Stimulated activated CD4-positive, alpha-beta T cell treated with anti-CD3 and anti-CD28 coated beads, Interleukin-2, amount 100 ng/mL, for 48 hours (primary cell): Measurements from ENCODE around the gene XPNPEP1.
A peak's percentile ranks its signal among the peaks of the same experiment; 100 is the strongest.

ENCODE experiments used
- DNase-seq, 2 donors: peaks; one replicate each; pipeline ENCODE4 v3.0.0-alpha.2; 2020

Gene XPNPEP1

DNA sequence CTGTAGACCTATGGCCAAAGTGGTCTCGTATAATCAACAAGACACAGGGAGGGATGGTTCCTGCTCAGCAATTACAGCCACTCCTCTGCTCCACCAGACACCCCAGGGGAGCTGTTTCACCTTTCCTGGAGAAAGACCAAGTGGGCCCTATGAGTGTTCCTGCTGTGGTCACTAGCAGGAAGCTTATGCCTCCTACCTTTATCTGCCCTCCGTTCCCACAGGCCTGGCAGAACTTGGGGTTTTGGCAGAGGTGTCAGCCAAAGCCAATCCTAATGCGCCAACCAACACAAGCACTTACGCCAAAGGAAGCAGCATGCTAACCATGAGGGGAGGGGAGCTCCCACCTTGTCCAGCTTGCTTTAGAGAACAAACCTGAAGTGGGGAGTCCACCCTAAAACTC, 31.2 kb downstream of the XPNPEP1 start:
- no peak for DNase-seq

DNA sequence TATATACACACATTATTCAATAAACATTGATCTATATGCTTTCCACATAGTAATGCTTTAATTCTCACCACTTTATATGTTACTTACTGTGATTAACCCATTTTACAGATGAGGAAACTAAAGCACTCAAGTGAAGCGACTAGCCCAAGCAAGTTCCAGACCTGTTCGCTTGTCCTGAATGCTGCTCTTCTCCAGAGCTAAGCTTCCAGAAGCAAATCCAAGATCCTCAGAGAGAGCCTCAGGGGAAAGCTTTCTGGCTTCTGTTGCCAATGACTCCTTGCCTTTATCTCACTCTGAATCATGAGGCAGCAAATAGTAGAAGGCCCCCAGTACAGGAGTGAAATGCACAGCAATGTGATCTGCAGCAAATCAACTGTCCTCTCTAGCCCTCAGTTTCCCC, 32.2 kb downstream of the XPNPEP1 start:
- no peak for DNase-seq

DNA sequence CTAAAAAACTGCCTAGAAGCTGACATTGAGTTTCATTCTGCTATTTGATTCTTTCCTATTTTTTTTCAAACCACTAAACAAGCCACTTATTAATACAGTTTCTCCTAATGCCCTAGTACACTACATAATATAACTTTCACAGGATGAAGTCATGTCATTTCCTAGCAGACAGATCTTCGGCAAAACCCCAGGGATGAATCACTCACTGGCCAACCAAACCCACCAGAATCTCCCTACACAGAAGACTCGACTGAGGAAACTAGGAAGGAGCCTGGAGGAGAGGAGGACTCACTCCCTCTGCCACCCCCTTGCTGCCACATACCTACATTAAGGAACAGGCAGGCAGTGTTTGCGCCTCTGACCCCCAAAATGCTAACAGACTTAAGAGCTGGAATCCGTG, 33.4 kb downstream of the XPNPEP1 start:
- DNase-seq = no peak

DNA sequence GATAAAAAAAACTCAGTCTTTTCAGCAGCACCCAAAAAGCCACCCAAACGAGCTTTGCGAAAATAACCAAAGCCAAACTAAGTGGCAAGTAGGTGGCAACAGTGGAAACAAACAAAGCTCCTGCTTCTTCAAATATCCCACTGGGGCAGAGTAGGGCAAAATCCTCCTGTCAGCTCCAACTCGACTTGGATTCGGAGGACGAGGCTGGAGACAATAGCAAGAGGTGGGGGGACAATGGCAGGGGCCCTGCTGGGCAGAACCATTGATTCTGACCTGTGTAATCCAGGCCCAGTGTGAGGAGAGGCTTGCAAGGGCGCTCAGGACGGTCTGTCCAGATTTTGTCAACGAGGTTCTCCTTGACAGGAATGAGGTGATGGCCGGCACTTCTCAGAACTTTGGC, 35.5 kb downstream of the XPNPEP1 start:
- DNase-seq = no peak

DNA sequence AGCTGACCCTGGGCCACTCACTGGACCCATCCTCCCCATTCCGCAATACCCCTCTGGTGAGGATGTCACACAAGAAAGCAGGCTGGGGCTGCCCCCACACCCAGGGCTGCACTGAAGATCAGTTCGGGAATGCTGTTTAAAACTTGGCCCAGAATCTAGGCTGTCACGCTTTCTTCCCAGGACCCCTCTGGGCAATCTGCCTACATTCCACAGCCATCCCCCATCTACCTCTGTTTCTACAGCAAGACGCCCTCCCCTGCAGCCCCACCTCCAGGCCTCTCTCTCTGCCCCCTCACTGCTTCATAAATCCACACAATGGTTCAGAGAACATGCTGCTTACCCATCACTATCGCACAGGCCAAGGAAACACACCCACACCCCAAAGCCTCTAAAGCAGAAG, 36.1 kb downstream of the XPNPEP1 start:
- DNase-seq = no peak

DNA sequence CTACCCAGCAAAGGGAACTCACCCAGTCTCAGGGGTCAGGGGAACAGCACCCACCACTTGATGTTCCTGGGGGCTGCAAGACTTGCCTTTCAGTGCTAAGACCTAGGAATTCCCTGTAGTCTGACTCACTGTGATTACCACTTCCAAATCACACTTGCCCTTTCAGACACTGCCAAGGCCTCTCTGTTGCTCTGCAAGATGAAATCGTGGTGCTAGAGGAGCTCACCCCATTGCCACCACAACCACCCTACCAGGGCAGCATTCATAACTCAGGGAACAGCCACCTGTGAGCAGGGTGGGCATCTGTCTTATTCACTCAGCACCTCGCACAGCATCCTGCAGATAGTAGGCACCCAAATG, 36.5 kb downstream of the XPNPEP1 start:
- no peak for DNase-seq

DNA sequence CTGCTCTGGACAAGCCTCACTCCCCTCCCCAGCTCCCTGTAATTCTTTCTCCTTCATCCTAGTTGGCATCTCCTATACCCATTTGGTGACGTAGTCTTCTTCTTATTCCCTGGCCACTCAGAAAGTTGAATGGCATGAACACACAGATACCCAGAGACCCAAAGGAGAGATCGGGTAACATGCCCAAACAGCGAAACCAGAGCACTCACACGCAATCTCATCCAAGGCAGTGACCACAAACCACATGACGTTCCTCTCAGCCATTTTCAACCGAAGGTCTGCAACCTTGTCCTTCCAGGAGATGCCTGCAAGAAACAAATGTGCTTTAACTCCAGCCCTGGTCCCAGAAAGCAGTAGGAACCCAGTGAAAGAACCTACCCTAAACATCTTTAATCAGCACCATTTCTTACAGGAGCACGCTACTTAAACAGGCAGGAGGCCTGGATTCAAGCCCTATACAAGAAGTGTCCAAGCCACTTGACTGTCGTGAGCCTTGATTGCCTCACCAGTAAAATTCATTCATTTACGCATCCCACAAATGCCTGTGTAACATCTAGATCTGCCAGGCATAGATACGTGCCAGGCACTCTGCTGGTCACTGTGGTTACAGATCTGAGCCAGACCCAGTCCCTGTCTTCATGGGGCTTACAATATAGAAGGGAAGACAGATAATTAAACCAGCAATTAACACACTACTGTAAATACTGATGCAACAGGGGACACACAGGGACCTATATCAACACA, 37.1 kb downstream of the XPNPEP1 start:
- DNase-seq = no peak

DNA sequence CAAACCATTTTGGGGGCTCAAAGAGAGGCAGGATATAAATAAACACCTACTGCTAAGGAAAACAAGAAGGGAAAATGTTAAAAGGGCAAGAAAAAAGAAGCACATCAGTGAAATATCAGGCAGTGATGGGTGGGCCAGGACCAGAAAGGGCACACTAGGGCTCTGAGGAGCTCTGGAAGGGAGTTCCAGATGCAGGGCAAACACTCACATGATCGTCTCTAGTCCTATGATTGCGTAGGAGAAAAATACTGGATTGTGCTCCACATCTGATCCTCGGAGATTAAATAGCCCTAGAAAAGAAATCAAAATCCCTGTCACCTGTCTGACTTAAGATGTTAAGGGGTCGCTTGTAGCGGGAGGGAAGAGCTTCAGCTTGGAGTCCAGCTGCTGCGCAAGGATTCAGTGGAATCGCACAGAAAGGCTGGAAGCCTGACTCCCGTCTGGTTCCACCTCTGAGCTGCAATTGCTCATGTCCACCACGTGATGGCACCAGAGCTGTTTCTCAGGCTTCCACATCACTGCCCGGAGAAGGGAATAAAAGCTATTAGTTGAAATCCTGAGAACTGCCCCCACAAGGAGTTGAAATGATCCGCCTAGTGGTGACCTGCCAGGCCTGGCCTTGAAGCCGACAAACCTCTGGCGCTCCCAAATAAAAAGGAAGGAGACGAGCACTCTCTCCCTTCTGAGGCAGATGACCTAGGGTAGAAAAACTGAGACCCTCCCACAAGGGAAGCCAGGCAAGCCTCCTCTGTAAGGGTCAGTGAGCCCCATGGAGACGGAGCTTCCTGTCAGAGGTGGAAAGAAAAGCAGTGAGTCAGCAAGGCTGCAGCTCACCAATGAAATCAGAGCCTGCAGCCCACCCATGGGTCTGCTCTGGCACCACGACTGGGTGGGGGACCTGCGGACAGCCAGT, 39.2 kb downstream of the XPNPEP1 start:
- peak; percentile 62 to 64 for DNase-seq

DNA sequence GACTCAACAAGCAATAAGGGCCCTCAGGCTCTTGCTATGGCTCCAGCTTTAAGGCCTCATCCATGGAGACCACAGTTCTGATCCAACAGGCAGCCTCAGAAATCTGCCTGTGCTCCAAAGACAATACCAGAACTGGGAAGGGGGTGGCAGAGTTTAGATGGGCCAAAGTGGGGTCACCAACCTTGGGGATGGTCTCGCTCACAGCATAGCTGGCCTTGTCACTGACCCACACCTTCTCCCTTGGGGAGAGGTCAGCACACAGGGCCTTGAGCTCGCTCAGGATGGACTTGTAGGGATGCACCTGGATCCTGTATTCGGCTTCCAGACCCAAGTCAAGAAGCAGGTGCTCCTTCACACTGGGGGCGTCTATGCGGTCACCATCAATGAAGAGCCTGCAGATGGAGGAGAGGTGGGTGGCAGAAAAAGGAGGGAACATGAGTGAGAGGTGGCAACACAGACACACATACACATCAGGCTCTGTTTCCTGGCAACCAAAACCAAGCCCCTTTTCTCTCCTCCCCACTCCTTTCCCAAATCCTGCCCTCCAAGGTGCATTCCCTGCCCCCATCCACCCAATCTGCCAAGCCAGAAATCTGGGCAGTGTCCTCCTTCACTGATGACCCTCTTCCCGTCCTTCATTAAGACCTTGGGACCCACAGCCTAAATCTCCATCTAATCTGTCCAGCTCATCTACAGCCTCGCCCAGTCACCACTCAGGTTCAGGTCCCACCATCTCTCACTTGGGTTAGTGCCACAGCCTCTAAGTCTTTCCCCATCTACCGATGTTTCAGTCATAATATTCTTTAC, 40.9 kb downstream of the XPNPEP1 start:
- no peak for DNase-seq

DNA sequence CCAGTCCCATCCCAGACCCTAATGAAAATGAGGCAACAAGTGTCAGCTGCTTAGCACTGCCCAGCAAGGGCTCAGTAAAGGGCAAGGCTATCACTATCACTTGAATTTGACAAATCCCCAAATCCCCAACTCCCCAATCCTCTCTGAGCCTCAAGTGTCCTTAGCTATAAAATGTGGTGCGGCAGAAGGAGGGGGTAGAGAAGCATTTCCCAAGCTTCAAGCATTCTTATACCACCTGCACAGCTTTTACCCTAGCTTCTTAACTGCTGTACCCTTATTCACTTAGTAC, 41.6 kb downstream of the XPNPEP1 start:
- no peak for DNase-seq

DNA sequence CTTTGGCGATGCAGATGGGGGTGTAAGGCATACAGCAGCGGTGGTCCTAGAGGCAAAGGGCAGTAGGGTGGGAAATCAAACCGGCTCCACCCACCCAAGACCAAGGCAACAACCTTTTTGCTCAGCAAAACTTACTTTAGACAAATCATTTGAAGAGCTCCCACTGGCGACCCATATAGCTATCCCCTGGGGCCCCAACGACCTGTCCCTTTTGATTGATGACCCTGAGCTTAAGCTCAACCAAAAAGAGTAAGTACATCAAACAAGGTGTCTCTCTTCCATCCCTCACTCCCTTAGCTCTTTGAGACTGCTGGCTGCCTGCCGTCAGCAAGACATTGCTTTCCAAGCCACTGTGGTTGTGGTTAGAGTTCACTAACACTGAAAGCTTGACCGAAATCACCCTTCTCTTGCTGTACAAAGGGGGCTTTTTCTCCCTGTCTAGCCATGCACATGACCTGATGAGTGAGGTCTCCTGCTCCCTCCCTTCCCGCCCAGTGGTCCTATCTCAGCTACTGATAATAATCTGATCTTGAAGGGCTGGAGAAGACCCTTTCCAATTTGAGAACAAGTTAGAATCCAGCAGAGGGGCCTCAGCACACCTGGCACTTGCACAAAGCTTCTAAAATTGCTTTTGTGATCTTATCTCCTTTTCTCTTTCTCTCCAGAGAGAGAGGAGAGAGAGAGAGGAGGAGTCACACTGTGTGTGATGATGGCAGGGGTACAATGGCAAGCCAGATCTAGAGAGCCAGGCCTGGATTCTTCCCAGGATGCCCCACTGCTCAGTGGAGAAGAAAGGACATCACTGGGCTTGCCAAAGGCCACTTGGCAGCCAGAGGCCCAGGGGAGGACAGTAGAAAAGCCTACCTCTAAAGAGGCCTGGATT, 42.2 kb downstream of the XPNPEP1 start:
- no peak for DNase-seq

DNA sequence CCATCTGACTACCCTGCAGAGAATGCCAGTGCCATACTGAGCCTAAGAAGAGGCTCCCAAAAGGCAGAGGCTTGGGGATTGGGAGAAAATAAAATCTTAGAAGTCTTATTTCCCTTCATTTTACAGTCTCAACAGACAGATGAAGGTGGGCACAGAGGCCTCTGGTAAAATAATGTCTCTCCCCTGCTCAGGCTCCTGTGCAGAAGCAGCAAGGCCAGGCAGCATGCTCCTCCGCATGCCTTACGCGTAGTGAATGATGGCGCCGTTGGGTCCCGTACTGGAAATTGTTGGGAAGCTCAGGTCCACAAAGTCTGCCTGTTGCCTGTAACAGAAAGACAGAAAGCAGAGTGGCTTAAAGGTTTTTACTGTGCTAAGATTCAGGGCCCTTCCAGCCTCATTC, 45.8 kb downstream of the XPNPEP1 start:
- no peak for DNase-seq

DNA sequence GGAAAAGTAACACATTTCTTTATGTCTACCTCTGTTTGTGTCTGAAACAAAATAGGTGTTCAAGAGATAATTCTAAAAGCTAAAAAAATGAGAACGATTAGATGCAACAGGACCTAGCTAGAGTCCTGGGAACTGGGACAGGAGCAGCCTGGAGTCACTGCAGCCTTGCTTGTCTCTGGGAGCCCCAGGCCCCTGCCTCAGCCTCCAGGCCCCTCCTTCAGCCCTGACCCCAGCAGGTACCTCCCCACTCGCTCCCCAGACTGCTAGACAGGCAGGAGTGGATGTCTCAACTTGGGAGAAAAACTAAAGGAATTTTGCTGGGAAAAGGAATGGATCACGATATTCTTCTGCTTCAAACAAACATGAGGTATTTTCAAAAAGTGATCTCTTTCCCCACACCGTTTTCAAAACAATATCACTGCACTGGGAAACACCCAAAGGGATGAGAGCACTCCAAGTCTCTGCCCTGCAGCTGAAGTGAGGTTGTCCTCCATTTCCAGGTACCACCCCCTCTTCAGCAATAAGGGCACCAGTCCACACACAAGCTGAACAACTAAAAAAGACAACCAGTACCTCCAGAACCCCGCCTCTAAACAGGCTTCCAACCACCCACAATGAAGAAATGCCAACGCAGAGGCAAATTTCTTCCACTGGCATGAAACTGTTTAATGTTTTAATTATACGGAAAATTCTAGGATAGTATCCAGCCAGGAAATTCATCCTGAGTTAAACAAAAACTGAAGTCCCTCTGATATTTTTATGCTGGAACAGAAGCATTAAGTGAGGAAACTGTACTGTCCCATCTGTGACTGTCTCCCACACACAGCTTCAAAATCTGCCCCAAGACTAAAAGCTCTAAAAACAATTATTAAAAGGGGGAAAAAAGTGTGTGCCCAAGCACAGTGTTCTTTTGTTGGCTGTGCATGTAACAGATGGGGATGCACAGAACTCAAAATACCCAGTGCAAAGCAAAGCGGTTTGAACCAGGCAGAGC, 47.2 kb downstream of the XPNPEP1 start:
- no peak for DNase-seq

DNA sequence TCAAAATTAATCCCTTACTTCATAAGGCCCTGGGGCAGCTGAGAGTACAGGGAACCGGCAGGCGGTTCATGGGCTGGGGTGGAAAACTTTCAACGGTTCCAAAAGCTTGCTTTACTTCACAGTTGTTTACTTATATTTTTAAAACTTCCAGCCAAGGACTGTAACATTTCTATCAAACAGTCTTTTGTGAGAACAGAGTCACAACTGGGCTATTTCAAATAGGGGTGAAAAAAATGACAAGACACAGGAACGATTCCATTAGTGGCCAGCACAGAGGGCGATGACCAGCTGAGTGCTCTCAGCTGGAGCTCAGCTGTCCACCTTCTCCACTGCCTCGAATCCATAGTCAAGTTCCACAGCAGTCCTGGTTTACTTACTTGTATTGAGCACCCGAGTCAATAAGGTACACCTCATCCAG, 48.2 kb downstream of the XPNPEP1 start:
- no peak for DNase-seq

DNA sequence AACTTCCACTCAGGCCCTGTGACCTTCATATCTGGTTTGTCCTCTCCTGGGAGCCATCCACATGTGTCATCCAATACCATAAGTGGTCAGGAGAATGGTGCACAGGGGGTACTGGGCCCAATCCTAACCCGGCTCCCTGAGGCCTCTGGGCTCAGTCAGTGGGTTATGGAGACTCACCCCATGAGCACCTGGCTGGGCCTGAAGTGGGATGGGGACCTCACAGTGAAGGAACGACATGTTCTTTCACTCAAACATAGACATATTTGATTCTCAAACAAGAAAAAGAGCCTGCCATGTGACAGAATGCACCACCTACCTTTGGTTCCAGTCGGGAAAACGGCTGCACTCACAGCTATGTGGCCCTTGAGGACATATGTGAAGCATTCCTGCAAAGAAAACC, 51.8 kb downstream of the XPNPEP1 start:
- no peak for DNase-seq

DNA sequence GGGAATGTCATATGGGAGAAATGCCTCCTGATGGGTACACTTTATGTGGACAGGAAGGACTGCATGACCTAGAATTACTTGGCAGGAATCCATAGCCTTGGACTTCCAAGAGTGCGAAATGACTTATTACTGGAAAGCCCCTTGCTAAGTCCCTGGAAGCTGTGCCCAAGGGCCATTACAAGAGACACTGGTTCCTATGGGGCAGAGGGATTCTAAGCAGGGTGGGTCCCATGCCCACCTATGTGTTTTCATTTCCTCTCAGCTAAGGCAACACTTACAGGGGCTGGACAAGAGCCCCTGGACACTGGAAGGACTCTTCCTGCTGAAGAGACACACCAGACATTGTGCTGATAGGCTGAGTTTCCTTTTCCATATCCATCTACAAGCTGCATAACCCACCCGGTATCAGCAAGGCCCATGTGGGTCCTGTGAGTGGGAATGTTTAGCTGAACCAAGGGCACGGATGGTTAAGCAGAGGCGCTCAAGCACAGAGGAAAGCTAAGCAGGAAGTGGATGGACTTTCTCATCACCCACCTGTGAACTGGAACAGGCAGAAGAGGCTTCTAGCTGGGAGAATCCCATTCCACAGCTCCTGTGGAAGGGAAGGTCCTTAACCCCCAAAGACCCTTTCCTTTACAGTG, 56.2 kb downstream of the XPNPEP1 start:
- DNase-seq = no peak

DNA sequence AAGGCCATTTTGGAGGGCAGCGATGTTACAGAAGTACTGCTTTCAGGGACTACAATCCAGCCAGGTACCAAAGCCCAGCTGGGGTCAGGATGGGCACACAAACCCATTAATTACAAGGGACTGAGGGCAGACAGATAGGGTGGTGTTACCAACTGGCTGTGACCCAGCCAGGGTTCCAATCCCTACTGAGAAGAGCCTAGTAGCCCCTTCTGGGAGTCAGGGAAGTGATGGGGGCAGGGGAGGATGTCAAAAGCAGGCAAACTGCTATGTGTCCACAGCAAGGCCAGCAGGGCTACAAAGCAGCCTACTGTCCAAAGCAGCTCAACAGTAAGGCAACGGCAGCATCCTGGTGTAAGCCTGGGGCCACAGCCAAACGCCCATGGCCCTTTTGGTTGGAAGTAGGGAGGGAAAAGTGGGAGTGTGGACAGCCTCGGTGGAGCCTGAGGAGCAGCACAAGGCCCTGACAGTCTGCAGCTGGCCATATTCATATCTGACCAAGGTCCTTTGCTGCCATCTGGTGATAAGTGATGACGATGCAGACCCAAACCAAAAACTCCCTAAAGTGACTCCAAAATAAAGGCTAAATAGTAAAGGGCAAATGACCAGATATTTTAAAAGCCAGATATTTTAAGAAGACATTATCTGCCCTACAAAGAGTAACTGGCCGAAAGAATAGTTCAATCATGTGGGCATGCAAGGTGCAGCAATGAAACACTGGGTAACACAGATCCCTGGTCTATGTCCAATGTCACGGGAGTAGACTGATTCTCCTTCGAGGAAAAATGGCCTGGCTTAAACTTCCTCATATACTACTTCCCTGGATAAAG, 56.9 kb downstream of the XPNPEP1 start:
- DNase-seq = no peak

DNA sequence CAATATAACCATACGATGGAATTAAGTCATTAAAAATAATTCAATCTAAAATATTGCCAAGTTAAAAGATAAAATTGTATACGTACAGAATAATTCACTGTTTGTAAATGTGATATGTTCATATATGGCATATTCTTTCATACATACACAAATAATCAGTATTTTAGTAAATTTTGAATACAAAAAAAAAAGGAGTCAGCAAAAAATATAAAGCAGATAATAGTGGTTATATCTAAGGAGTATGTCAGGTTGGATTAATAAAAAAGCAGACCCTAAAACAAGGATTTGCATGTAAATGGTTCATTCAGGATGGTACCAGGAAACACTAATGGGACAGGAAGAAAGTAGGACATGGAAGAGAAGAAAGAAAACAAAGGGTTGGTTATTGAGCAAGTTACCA, 59.5 kb downstream of the XPNPEP1 start:
- DNase-seq = no peak

DNA sequence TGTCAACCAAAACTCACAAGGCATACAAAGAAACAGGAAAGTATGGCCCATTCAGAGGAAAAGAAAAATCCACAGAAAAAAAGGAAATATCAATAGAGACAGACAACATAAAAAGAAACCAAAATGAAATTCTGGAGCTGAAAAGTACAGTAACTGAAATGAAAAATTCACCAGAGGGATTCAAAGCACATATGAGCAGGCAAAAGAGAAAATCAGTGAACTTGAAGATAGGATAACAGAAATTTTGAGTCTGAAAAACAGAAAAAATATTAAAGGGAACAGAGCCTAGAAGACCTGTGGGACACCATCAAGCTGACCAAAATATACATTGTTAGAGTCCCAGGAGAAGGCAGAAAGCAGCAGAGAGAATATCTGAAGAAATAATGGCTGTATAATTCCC, 60.6 kb downstream of the XPNPEP1 start:
- DNase-seq = no peak

DNA sequence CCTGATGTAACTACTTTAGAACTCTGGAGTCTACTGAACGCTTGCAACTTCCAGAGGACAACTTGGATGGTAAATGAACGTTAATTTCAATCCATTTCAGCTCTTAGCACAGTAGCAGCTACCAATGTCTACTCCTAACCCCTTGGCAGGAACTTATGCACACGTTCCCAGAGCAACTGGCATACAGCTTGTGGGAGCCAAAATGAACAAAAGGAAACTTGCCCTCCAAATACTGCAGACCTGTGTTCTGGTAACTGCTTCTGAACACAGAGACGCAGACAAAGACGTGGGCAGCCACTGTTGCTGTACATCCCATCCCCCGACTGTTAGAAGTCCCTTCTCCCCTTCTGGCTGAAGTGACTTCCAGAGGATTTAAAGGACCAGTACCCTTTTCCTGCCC, 61.3 kb downstream of the XPNPEP1 start:
- DNase-seq = no peak
